Activated CD8-positive, alpha-beta T cell treated with anti-CD3 and anti-CD28 coated beads for 36 hours (primary cell): ENCODE results near the gene GNG11. TPM values are rescaled to one million over a fixed set of nuclear protein-coding genes. Genes with fewer than 3 reads are reported as not detected.

Experiments used
- ATAC-seq: fragments of 200-7000 bp; cut with Tn5 transposase; one replicate; pipeline ENCODE4 v1.10.0; 2021; ENCODE audit warnings: mild to moderate bottlenecking, moderate library complexity
- CTCF ChIA-PET: fragments of 350-600 bp; sonication (Branson Sonifier 250); formaldehyde crosslinking; loops from one replicate; lab custom pipeline; 2021; ENCODE audit warnings: antibody characterized with exemption; lab: Charles Lee
- POLR2A ChIA-PET: fragments of 350-600 bp; sonication (Branson Sonifier 250); formaldehyde crosslinking; loops from one replicate; lab custom pipeline; 2021; ENCODE audit warnings: antibody characterized with exemption; lab: Charles Lee
- DNase-seq: peaks from one replicate; pipeline ENCODE4 v3.0.0-alpha.2; 2020
- H3K27ac Mint-ChIP-seq: one replicate; pipeline ENCODE4 v1.8.0; 2021; ENCODE audit warnings: mild to moderate bottlenecking, mixed read lengths
- H3K27me3 Mint-ChIP-seq: one replicate; pipeline ENCODE4 v1.8.0; 2021; ENCODE audit warnings: mixed read lengths
- H3K36me3 Mint-ChIP-seq: one replicate; pipeline ENCODE4 v1.8.0; 2021; ENCODE audit warnings: low read depth, mixed read lengths
- H3K4me1 Mint-ChIP-seq: one replicate; pipeline ENCODE4 v1.8.0; 2021; ENCODE audit warnings: low read depth, mixed read lengths
- H3K4me3 Mint-ChIP-seq: one replicate; pipeline ENCODE4 v1.8.0; 2021; ENCODE audit warnings: mild to moderate bottlenecking, moderate library complexity, mixed read lengths
- H3K9me3 Mint-ChIP-seq: one replicate; pipeline ENCODE4 v1.8.0; 2021; ENCODE audit warnings: mixed read lengths
- CTCF ChIP-seq: fragments of 200-600 bp; IDR thresholded peaks from one replicate; pipeline ENCODE4 v1.8.0; 2022; ENCODE audit warnings: antibody characterized with exemption, mild to moderate bottlenecking
- intact Hi-C: fragments of 100-400 bp; cut with micrococcal nuclease; formaldehyde crosslinking; loops from one replicate; pipeline ENCODE4 v1.10.0; 2022
- total RNA-seq, 2 experiments: library from RNA; stranded (reverse); gene quantifications; one replicate each; pipeline ENCODE4 v1.2.3, GENCODE V29; 2021

Gene GNG11
- total RNA-seq, 2 experiments from 2014 or later, result not detected

GRCh38 chr7:93945756-93946535, 24.4 kb downstream of the GNG11 start:
- ChIA-PET CTCF (no interaction called here), POLR2A (interaction anchor here (0.6 kb wide), 1 partner anchor 14 kb away, joined by 3 read pairs; no protein-coding TSS in a partner anchor)
- Mint-ChIP-seq H3K4me1 (no peaks in the 10 kb centered on the region), H3K4me3 (no peak overlapping the region), H3K27ac (no peak overlapping the region), H3K9me3 (no peaks in the 10 kb centered on the region), H3K36me3 (no peaks in the 10 kb centered on the region), H3K27me3 (peaks cover 7% of the 10 kb centered on the region)
- intact Hi-C loops, result loop anchor here (10.0 kb wide), 1 partner anchor 61 kb away; no protein-coding TSS in a partner anchor
- no peak for DNase-seq
- no peak for ATAC-seq
- TF ChIP-seq CTCF, result no peak

- no peaks in the 10 kb centered on the region for H3K36me3 Mint-ChIP-seq
- H3K4me1 Mint-ChIP-seq, result no peaks in the 10 kb centered on the region
- ATAC-seq, result no peak
- no peak for TF ChIP-seq CTCF
- POLR2A ChIA-PET, result no interaction called here
- no peak overlapping the region for H3K4me3 Mint-ChIP-seq
- peaks cover 6% of the 10 kb centered on the region for H3K27me3 Mint-ChIP-seq
- H3K27ac Mint-ChIP-seq, result no peak overlapping the region
- no peak for DNase-seq
- H3K9me3 Mint-ChIP-seq, result no peaks in the 10 kb centered on the region
- intact Hi-C loops, result loop anchor here (10.0 kb wide), 1 partner anchor 63 kb away; no protein-coding TSS in a partner anchor
- CTCF ChIA-PET, result no interaction called here
Measured at GRCh38 chr7:93948106-93948505, 26.6 kb downstream of the GNG11 start.

- Mint-ChIP-seq H3K36me3 (no peaks in the 10 kb centered on the region), H3K4me3 (no peak overlapping the region), H3K27me3 (peaks cover 4% of the 10 kb centered on the region), H3K4me1 (no peaks in the 10 kb centered on the region), H3K27ac (no peak overlapping the region), H3K9me3 (no peaks in the 10 kb centered on the region)
- ChIA-PET POLR2A (no interaction called here), CTCF (no interaction called here)
- no peak for TF ChIP-seq CTCF
- intact Hi-C loops, result loop anchor here (10.0 kb wide), 1 partner anchor 64 kb away; no protein-coding TSS in a partner anchor
- no peak for ATAC-seq
- DNase-seq, result no peak
Measured at GRCh38 chr7:93948873-93949272, 27.3 kb downstream of the GNG11 start.

GRCh38 chr7:93949423-93949822, 27.9 kb downstream of the GNG11 start:
- H3K27me3 Mint-ChIP-seq, result peaks cover 4% of the 10 kb centered on the region
- no peaks in the 10 kb centered on the region for H3K36me3 Mint-ChIP-seq
- intact Hi-C loops, result loop anchor here (10.0 kb wide), 1 partner anchor 65 kb away; no protein-coding TSS in a partner anchor
- H3K9me3 Mint-ChIP-seq, result no peaks in the 10 kb centered on the region
- ChIA-PET CTCF (no interaction called here), POLR2A (no interaction called here)
- no peak for TF ChIP-seq CTCF
- H3K27ac Mint-ChIP-seq, result no peak overlapping the region
- no peak for DNase-seq
- H3K4me1 Mint-ChIP-seq, result no peaks in the 10 kb centered on the region
- no peak overlapping the region for H3K4me3 Mint-ChIP-seq
- ATAC-seq, result no peak

GRCh38 chr7:93955304-93955703, 33.8 kb downstream of the GNG11 start:
- ATAC-seq (no peak), DNase-seq (no peak)
- ChIA-PET CTCF (no interaction called here), POLR2A (no interaction called here)
- Mint-ChIP-seq H3K27me3 (no peaks in the 10 kb centered on the region), H3K9me3 (no peaks in the 10 kb centered on the region), H3K27ac (no peak overlapping the region), H3K36me3 (no peaks in the 10 kb centered on the region), H3K4me3 (no peak overlapping the region), H3K4me1 (no peaks in the 10 kb centered on the region)
- intact Hi-C loops, result no loop called here
- TF ChIP-seq CTCF, result no peak
